NB4 (cell line): Measurements from ENCODE around the gene CPA1.

Source experiments
- DNase-seq: peaks from one replicate; pipeline ENCODE4 v3.0.0; 2010; ENCODE audit warnings: low read depth
- H3K4me3 ChIP-seq: one replicate; pipeline ENCODE4 v1.5.1; 2011; ENCODE audit warnings: mild to moderate bottlenecking, low read depth, low read length, moderate library complexity
- CTCF ChIP-seq: IDR thresholded peaks from one replicate; pipeline ENCODE4 v1.5.1; 2012; ENCODE audit warnings: low read depth, low read length
- MAX ChIP-seq: IDR thresholded peaks from 2 replicates; pipeline ENCODE4 v1.6.1; 2011; ENCODE audit warnings: low read depth, low read length
- MYC ChIP-seq: IDR thresholded peaks from 2 replicates; pipeline ENCODE4 v1.6.1; 2011; ENCODE audit warnings: low read depth, low read length
- POLR2A ChIP-seq: IDR thresholded peaks from 2 replicates; pipeline ENCODE4 v1.6.1; 2011; ENCODE audit warnings: mild to moderate bottlenecking; ENCODE audit not compliant: insufficient read length; ENCODE audit errors: extremely low read depth

CPA1 gene

GRCh38 chr7:130405003-130405402 is 24.7 kb downstream of the CPA1 start:
- no peak for DNase-seq
- no peak overlapping the region for H3K4me3 ChIP-seq
- TF ChIP-seq MAX (no peak), CTCF (no peak), POLR2A (no peak), MYC (no peak)

GRCh38 chr7:130409067-130409711 is 28.9 kb downstream of the CPA1 start:
- DNase-seq, result no peak
- TF ChIP-seq MAX (no peak), MYC (no peak), POLR2A (no peak), CTCF (no peak)
- no peak overlapping the region for H3K4me3 ChIP-seq

GRCh38 chr7:130409712-130410072 is 29.4 kb downstream of the CPA1 start:
- no peak for TF ChIP-seq MYC
- TF ChIP-seq POLR2A, result no peak
- TF ChIP-seq CTCF, result no peak
- TF ChIP-seq MAX, result no peak
- H3K4me3 ChIP-seq, result no peak overlapping the region
- DNase-seq, result no peak

GRCh38 chr7:130410868-130411541 is 30.7 kb downstream of the CPA1 start:
- TF ChIP-seq MAX (no peak), MYC (no peak), CTCF (no peak), POLR2A (no peak)
- no peak overlapping the region for H3K4me3 ChIP-seq
- no peak for DNase-seq

- DNase-seq, result no peak
- no peak for TF ChIP-seq MYC
- no peak for TF ChIP-seq POLR2A
- no peak for TF ChIP-seq MAX
- no peak overlapping the region for H3K4me3 ChIP-seq
Observed at GRCh38 chr7:130413201-130413600, 32.9 kb downstream of the CPA1 start.

GRCh38 chr7:130415006-130415405 is 34.7 kb downstream of the CPA1 start:
- TF ChIP-seq MAX (no peak), MYC (no peak), POLR2A (no peak), CTCF (no peak)
- DNase-seq, result no peak
- no peak overlapping the region for H3K4me3 ChIP-seq
